GM18508 (cell line): ENCODE results near the gene ATF5.
"Not testable (repeated sequence)": the region's sequence is repeated elsewhere in the genome, so short reads cannot be mapped to it uniquely, and the experiment has no call there.

ENCODE experiments used
- ATAC-seq: cut with Tn5 transposase; IDR thresholded peaks from one replicate; pipeline ENCODE4 v1.9.1; 2021; ENCODE audit warnings: moderate number of reproducible peaks; ENCODE audit not compliant: insufficient read depth, unreplicated experiment

The ATF5 gene

GRCh38 chr19:49920624-49921363 is 8.2 kb upstream of the ATF5 start:
- ATAC-seq, result no peak

- ATAC-seq, result no peak
Measured at GRCh38 chr19:49921871-49922795, 6.9 kb upstream of the ATF5 start.

DNA sequence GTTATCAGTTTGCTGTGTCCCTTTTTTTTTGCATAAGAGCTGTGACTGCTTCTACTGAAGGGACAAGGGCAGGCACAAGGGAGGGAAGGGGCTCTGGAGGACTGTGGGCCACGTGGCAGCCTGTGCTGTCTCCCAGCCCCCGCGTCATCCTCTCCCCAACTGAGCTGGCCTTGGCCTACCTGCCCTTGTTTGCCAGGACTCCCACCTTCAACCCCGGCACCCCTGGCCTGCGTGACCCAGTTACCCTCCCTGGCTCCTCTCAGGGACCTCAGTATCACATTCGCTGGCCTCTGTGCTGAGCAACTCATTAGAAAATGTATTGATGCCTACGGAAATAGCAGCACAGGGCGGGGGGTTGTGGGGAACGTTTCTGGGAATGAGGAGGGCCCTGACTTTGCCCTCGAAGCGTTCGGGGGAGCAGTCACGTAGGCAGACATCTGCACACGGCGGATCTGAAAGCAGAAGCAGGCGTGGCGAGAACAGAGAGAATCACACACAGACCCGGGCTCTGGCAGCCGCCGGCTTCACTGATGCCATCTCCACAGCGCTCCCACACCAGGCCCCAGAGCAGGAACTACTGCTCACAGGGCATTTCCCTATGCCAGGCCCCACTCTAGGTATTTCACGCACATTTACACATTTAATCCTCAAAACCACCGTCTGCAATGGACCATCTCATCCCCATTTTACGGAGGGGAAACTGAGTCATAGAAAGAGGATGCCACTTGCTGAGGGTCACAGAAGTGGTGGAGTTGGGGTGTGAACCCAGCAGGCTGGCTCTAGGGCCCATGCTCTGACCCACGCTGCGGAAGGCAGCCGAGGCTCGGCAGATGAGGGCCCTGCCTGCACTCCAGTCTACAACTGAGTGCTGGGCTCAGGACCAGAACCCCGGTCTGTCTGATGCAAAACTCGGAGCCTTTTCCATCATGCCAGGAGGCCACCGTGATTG is 5.7 kb upstream of the ATF5 start:
- ATAC-seq, result no peak

- no peak for ATAC-seq
Measured at GRCh38 chr19:49924004-49924880, 4.8 kb upstream of the ATF5 start.

DNA sequence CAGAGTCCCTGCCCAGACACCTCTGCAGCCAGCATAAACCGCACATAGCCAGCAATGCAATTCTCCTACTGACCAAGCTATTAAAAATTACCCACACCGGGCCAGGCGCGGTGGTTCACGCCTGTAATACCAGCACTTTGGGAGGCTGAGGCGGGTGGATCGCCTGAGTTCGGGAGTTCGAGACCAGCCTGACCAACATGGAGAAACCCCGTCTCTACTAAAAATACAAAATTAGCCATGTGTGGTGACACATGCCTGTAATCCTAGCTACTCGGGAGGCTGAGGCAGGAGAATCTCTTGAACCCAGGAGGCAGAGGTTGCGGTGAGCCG is 4.2 kb upstream of the ATF5 start:
- not testable (repeated sequence) for ATAC-seq

GRCh38 chr19:49925486-49925885 is 3.5 kb upstream of the ATF5 start:
- ATAC-seq, result no peak

DNA sequence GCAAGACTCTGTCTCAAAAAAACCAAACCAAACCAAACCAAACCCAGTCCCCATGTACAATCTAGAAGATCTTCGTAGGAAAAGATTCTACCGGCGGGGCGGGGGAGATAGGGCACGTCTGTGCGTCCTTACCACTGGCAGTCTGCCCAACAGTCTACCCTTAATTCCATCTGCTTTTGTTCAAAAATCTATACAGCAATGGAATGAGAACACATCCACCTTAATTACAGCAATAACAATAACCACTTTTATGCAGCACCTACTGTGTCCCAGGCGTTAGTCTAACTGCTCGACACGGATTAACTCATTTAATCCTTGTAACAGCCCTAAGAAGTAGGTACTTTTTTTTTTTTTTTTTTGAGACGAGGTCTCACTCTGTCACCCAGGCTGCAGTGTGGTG is 2.5 kb upstream of the ATF5 start:
- no peak for ATAC-seq

- no peak for ATAC-seq
Measured at GRCh38 chr19:49927526-49928264, 1.3 kb upstream of the ATF5 start.

DNA sequence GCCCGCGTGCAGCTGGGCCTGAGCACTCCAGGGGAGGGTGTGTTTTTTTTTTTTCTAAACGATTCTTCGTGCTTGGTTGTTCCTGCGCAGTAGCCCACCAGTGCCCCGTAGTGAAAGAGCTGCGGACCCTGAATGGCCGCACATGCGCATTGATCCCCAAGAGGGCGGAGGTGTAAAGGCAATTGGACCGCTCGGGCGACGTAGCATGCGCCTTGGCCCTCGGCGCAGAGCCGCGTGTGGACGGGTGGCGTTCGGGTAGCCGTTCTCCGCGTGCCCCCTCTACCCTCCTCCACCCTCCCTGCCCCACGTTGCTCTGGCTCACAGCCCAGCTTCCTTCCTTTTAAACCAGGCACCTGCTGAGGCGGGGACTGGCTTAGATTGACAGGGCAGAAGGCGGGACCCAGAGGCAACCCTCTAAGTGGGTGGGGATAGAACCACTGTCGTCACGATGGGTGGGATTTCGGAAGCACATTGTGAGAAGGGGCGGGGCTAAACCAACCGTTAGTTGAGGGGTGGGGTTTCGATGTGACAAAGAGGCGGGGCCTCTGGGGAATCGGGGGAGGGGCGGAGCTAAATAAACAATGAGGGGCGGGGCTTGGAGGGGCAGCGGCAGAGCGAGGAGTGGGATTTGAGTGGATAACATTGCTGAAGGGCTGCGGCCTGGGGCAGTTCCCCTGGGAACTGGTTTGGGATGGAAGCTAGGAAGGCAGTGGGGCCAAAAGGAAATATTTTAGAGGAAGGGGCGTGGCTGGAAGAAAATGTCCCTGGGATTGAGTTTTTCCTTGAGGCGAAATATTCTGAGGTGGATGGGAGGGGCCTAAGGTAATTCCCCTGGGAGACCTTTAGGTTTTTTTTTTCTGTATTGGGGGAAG is 842 bp downstream of the ATF5 start:
- peak; percentile 40 for ATAC-seq

- no peak for ATAC-seq
Measured at GRCh38 chr19:49930483-49931011, 1.5 kb downstream of the ATF5 start.

GRCh38 chr19:49931293-49932040 is 2.5 kb downstream of the ATF5 start:
- ATAC-seq, result no peak

GRCh38 chr19:49932041-49932451 is 3.0 kb downstream of the ATF5 start:
- ATAC-seq, result no peak

- ATAC-seq, result no peak
Measured at GRCh38 chr19:49932731-49933131, 3.7 kb downstream of the ATF5 start.

DNA sequence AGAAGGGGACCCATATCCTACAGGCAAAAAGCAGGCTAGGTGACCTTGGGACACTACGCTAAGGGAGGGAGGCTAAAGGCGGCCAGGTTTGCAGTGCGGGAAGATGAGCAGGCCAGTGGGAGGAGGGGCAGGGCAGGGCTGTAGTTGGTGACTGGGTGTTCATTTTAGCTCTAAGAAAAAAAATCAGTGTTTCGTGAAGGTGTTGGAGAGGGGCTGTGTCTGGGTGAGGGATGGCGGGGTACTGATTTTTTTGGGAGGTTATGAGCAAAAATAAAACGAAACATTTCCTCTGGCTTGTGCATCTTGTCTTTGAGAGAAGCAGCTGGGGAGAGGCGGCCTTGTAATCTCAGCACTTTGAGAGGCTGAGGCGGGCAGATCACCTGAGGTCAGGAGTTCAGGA is 4.6 kb downstream of the ATF5 start:
- ATAC-seq, result no peak

GRCh38 chr19:49936549-49936948 is 7.5 kb downstream of the ATF5 start:
- no peak for ATAC-seq

- no peak for ATAC-seq
Measured at GRCh38 chr19:49937750-49938381, 8.9 kb downstream of the ATF5 start.

DNA sequence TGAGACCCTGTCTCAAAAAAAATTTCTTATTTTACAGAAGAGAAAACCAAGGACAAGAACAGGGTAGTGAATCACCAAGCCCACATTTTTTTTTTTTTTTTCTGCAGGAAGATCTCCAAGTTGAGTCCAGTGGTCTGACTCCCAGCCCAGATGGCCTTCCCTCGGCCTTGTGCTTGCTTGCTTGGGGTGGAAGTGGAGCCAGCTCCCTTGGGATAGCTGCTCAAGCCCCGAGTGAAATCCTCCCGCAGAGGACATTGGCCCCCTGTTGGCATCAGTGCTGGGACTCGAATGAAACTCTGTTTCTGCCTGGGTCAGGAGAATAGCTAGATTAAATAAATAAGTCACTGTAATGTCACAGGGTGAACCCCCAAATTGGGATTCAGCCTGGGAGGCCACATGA is 9.7 kb downstream of the ATF5 start:
- no peak for ATAC-seq
